Stimulated activated CD4-positive, alpha-beta T cell treated with anti-CD3 and anti-CD28 coated beads, TNF-alpha, amount 100 ng/mL, for 4 hours (primary cell): ENCODE results near the gene RAB42.
"Not testable (repeated sequence)": the region's sequence is repeated elsewhere in the genome, so short reads cannot be mapped to it uniquely, and the experiment has no call there.

Source experiments
- DNase-seq, 3 experiments: peaks; one replicate each; pipeline ENCODE4 v3.0.0-alpha.2; 2020; ENCODE audit warnings: low read depth in 3 of 3

The RAB42 gene

GRCh38 chr1:28591708-28592320 lies at the start of gene RAB42:
Gene RAB42, plus strand, starts transcription at chr1:28592265. Its CDS starts 247 bp downstream, at chr1:28592512.
- no peak for DNase-seq

GRCh38 chr1:28545246-28545628 lies 46.8 kb upstream of the RAB42 start:
- no peak for DNase-seq

GRCh38 chr1:28548318-28548717 lies 43.7 kb upstream of the RAB42 start:
- no peak for DNase-seq

GRCh38 chr1:28551381-28551780 lies 40.7 kb upstream of the RAB42 start:
- DNase-seq: no peak

GRCh38 chr1:28552758-28553663 lies 39.1 kb upstream of the RAB42 start, which contains the start of gene TRNAU1AP:
Gene TRNAU1AP, plus strand, starts transcription at chr1:28553085. Its CDS starts 26 bp downstream, at chr1:28553111.
- DNase-seq: peak; percentile 93 to 98 (median 97)

- DNase-seq: no peak
Observed at GRCh38 chr1:28560886-28561285, 31.2 kb upstream of the RAB42 start.

- DNase-seq: no peak
Observed at GRCh38 chr1:28564310-28564709, 27.8 kb upstream of the RAB42 start.

- no peak for DNase-seq
Observed at GRCh38 chr1:28565040-28565439, 27.0 kb upstream of the RAB42 start.

GRCh38 chr1:28565726-28566125 lies 26.3 kb upstream of the RAB42 start:
- no peak for DNase-seq

- no peak for DNase-seq
Observed at GRCh38 chr1:28566931-28567330, 25.1 kb upstream of the RAB42 start.

GRCh38 chr1:28571911-28572310 lies 20.2 kb upstream of the RAB42 start:
- no peak for DNase-seq

GRCh38 chr1:28572891-28573290 lies 19.2 kb upstream of the RAB42 start:
- DNase-seq: not testable (repeated sequence)

- no peak for DNase-seq
Observed at GRCh38 chr1:28573564-28573963, 18.5 kb upstream of the RAB42 start.

- peak in 1 of 3 experiments; percentile 18 for DNase-seq
Observed at GRCh38 chr1:28577052-28577678, 14.9 kb upstream of the RAB42 start.

GRCh38 chr1:28577738-28578536 lies 14.1 kb upstream of the RAB42 start:
- no peak for DNase-seq

- no peak for DNase-seq
Observed at GRCh38 chr1:28578696-28579218, 13.3 kb upstream of the RAB42 start.

- DNase-seq: no peak
Observed at GRCh38 chr1:28579401-28579800, 12.7 kb upstream of the RAB42 start.

- peak; percentile 41 to 52 (median 47) for DNase-seq
Observed at GRCh38 chr1:28580722-28581530, 11.1 kb upstream of the RAB42 start.

- DNase-seq: peak; percentile 87 to 91 (median 88)
Observed at GRCh38 chr1:28581531-28582247, 10.4 kb upstream of the RAB42 start.

- no peak for DNase-seq
Observed at GRCh38 chr1:28582248-28582615, 9.8 kb upstream of the RAB42 start.
